Stimulated activated CD4-positive, alpha-beta T cell treated with anti-CD3 and anti-CD28 coated beads, Interleukin-12 subunit alpha, Interleukin-12 subunit beta, amount 100 ng/mL, for 4 hours (primary cell): ENCODE measurements around the gene CAMTA1.

Source experiments
- DNase-seq: peaks from one replicate; pipeline ENCODE4 v3.0.0-alpha.2; 2020

Gene CAMTA1

DNA sequence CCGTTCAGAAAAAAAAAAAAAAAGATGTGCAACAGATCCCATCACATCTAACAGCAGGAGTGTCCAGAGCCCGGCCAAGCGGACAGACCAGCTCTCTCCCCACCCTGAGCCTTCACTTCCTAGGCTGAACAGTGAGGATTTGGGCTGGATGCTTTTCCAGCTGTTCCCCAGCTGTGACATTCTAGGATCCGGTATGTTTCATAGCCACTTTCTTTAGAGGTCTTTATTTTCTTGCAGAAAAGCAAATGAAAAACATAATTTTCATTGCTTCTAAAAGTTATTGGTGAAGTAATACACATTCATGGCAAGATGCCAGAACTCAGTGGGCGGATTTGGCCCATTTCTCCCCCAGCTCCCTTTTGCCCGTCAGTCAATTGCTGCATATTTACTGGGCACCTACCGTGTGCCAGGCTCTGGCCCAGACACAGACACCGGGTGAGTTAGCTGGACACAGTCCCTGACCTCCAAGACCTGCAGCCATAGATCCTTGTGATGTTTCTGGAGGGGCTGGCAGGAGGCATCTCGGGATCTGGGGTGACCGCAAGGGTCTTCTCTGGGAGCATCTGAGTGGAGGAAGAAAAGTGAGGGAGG, 772.1 kb downstream of the CAMTA1 start:
- no peak for DNase-seq

- no peak for DNase-seq
Observed at GRCh38 chr1:7558041-7558461, 772.8 kb downstream of the CAMTA1 start.

DNA sequence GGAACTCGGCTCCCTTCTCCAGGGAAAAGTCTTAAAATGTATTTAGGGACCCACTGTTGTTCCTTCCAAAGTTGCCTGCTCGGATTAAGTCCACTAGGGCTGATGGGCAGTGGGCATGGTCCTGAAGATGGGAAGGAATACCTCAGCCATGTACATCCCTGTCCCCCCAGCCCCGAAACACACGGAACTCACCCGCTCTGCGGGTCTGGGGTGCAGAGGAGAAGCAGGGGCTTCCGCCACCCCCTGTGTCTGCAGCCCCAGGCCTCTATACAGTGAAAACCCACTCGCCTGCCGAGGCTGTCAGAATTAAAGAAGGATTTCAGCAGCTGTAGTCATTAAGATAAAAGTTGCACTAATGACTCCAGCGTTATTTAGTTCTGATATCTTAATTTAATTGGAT, 773.2 kb downstream of the CAMTA1 start:
- DNase-seq: no peak

- no peak for DNase-seq
Observed at GRCh38 chr1:7558921-7559869, 773.9 kb downstream of the CAMTA1 start.

DNA sequence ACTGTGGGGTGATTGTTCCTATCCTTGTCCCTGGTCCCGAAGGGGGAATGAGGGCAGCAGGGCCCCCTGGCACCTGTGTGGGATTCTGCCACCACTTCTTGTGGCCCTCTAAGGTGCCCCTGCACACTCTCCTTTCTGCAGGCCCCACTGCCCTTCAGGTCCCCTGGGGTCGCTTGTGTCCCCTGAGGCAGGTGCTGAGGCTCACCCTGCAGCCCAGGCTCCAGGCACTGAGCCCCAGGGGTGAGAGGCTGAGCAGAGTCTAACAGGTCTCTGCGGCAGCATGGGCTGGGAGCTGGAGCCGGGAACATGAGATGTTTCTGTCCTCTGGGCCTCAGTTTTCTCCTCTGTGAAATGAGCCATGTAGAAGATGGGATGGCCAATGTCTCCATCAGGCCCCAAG, 774.9 kb downstream of the CAMTA1 start:
- no peak for DNase-seq

- no peak for DNase-seq
Observed at GRCh38 chr1:7560601-7561181, 775.4 kb downstream of the CAMTA1 start.

- no peak for DNase-seq
Observed at GRCh38 chr1:7561331-7561921, 776.2 kb downstream of the CAMTA1 start.

DNA sequence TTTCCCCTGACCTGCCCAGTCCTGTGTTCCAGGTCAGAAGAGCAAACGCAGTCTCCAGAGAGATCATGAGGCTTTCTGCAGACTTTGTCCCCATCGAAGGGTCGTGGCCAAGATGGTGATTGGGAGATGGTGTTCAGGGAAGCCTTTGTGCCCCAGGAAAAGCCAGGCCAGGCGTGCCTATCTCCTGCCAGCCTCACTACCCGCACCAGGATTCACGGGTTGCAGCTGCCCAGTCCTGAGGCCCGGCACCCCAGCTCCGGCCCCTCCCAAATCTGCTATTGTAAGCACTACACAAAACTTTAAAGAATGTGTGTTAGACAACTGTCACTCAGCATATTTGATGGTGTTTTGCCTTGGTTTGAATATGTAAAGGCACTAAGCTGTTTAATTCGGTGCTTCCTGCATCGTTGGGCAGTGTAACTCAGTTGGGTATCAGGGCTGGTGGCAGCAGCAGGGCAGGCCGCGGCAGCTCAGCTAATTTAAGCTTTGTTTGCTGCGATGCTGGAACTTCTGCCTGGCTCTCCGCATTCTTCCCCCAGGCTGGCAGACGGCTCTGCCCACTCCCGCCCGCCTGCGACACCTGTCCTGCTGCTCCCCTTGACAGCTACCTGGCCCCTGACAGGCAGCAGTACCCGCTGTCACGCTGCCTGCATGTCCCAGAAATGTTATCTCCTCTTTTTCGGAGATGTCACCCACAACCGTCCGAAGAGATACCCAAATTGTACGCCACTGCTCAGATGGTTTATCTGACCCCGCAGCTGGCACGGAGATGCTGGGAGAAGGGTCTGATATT, 776.9 kb downstream of the CAMTA1 start:
- DNase-seq: no peak

DNA sequence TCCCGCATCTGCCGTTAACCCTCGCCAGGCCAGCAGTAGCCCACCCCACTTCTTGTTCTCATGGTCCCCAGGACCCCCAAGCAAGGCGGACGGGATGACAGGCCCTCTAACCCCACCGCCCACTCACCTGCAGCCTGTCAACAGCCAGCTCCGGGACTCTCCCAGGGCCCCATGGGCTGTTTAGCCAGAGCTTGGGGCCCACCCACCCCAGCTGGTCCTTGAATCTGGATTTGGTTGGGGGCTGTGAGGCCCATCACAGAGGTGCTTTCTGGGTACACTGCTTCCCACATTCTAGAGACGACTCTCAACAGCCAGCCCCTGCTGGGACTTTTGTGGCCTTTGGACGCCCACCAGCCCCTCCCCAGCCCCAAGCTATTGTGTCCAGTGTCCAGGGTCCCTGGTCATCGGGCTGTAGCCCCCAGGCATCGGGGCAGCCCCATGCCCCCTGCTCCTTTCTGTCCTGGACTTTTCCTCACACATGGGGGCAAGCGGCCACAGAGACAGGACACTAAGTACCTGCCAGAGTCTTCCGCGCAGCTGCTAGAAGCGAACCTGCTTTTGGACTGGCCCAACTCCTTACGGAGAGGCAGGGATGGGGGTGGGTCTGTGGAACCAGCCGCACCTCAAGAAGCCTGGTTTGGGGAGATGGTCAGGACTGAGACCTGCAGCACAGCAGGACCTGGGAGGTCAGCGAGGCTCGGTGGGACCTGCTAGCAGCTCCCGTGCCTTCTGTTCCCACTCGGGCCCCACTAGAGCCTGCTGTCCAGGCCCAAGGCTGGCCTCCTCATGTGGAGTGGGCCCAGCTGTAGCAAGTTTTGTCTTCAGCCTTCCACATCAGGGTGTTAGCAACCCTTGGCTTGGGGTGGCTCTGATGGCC, 777.7 kb downstream of the CAMTA1 start:
- no peak for DNase-seq

GRCh38 chr1:7564137-7564536, 778.9 kb downstream of the CAMTA1 start:
- DNase-seq: no peak

GRCh38 chr1:7565099-7565750, 780.0 kb downstream of the CAMTA1 start:
- no peak for DNase-seq

GRCh38 chr1:7566417-7567375, 781.4 kb downstream of the CAMTA1 start:
- no peak for DNase-seq

GRCh38 chr1:7567376-7567775, 782.1 kb downstream of the CAMTA1 start:
- DNase-seq: no peak

DNA sequence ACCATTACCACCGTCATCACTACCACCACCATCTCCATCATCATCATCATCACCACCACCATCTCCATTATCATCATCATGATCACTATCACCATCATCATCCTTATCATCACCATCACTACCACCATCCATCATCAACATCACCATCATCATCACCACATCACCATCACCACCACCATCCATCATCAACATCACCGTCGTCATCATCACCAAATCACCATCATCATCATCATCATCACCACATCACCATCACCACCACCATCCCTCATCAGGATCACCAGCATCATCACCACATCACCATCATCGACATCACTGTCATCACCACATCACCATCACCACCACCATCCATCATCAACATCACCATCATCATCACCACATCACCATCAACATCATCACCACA, 782.8 kb downstream of the CAMTA1 start:
- no peak for DNase-seq

DNA sequence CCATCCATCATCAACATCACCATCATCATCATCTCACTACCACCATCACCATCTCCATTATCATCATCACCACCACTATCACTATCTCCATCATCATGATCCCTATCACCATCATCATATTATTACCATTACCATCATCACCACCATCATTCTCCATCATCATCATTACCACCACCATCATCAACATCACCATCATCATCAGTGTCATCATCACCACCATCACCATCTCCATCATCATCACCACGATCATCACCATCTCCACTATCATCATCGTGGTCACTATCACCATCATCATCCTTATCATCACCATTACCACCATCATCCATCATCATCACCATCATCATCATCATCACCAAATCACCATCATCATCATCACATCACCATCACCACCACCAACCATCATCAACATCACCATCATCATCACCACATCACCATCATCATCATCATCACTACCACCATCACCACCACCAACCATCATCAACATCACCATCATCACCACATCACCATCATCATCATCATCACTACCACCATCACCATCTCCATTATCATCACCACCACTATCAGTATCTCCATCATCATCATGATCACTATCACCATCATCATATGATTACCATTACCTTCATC, 783.8 kb downstream of the CAMTA1 start:
- DNase-seq: no peak

- no peak for DNase-seq
Observed at GRCh38 chr1:7570311-7570710, 785.1 kb downstream of the CAMTA1 start.

GRCh38 chr1:7572654-7573152, 787.4 kb downstream of the CAMTA1 start:
- no peak for DNase-seq

- no peak for DNase-seq
Observed at GRCh38 chr1:7573481-7573880, 788.2 kb downstream of the CAMTA1 start.
